GM18498 (cell line): ENCODE data around the gene ZFP36L1.
"Not testable (repeated sequence)": the region's sequence is repeated elsewhere in the genome, so short reads cannot be mapped to it uniquely, and the experiment has no call there.

ENCODE experiments used
- ATAC-seq: cut with Tn5 transposase; IDR thresholded peaks from one replicate; pipeline ENCODE4 v1.9.1; 2021; ENCODE audit warnings: mild to moderate bottlenecking, moderate library complexity; ENCODE audit not compliant: unreplicated experiment

The ZFP36L1 gene

GRCh38 chr14:68768316-68768715 lies 24.6 kb downstream of the ZFP36L1 start:
- no peak for ATAC-seq

- ATAC-seq: no peak
Measured at GRCh38 chr14:68767248-68767645, 25.6 kb downstream of the ZFP36L1 start.

GRCh38 chr14:68766299-68767247 lies 26.3 kb downstream of the ZFP36L1 start:
- no peak for ATAC-seq

- not testable (repeated sequence) for ATAC-seq
Measured at GRCh38 chr14:68763843-68764242, 29.0 kb downstream of the ZFP36L1 start.

GRCh38 chr14:68762953-68763764 lies 29.7 kb downstream of the ZFP36L1 start:
- ATAC-seq: no peak

GRCh38 chr14:68761391-68761790 lies 31.5 kb downstream of the ZFP36L1 start:
- ATAC-seq: no peak

GRCh38 chr14:68760761-68761160 lies 32.1 kb downstream of the ZFP36L1 start:
- ATAC-seq: no peak

GRCh38 chr14:68759937-68760336 lies 32.9 kb downstream of the ZFP36L1 start:
- ATAC-seq: no peak

- no peak for ATAC-seq
Measured at GRCh38 chr14:68759017-68759560, 33.8 kb downstream of the ZFP36L1 start.

- no peak for ATAC-seq
Measured at GRCh38 chr14:68758301-68758700, 34.6 kb downstream of the ZFP36L1 start.

GRCh38 chr14:68757618-68758081 lies 35.2 kb downstream of the ZFP36L1 start:
- no peak for ATAC-seq

- no peak for ATAC-seq
Measured at GRCh38 chr14:68756734-68757133, 36.1 kb downstream of the ZFP36L1 start.

GRCh38 chr14:68756000-68756481 lies 36.8 kb downstream of the ZFP36L1 start:
- no peak for ATAC-seq

GRCh38 chr14:68755016-68755353 lies 37.9 kb downstream of the ZFP36L1 start:
- no peak for ATAC-seq

- ATAC-seq: no peak
Measured at GRCh38 chr14:68753690-68754089, 39.2 kb downstream of the ZFP36L1 start.

GRCh38 chr14:68752271-68753006 lies 40.4 kb downstream of the ZFP36L1 start:
- ATAC-seq: no peak

GRCh38 chr14:68749487-68750475 lies 43.1 kb downstream of the ZFP36L1 start:
- ATAC-seq: no peak

GRCh38 chr14:68748691-68749090 lies 44.2 kb downstream of the ZFP36L1 start:
- no peak for ATAC-seq

- no peak for ATAC-seq
Measured at GRCh38 chr14:68748260-68748659, 44.6 kb downstream of the ZFP36L1 start.
